HCT116 (cell line): ENCODE measurements around the gene LCOR. TPM values are rescaled to one million over a fixed set of nuclear protein-coding genes. Genes with fewer than 3 reads are reported as not detected.

Experiments used
- ATAC-seq: fragments of 200-7000 bp; cut with Tn5 transposase; 2 replicates; pipeline ENCODE4 v1.9.1; 2020; ENCODE audit warnings: mild to moderate bottlenecking, moderate library complexity
- BruUV-seq: library from RNA; stranded (reverse); fragments of 400-500 nt; replicated peaks from 2 replicates; lab custom pipeline; 2021; lab: Mats Ljungman, UMichigan
- CTCF ChIA-PET: fragments of 300-600 bp; sonication (Branson Sonifier 250); formaldehyde crosslinking; loops from one replicate; lab custom pipeline; 2021; ENCODE audit warnings: antibody characterized with exemption; lab: Charles Lee
- POLR2A ChIA-PET: fragments of 300-600, 350-600 bp; sonication (Branson Sonifier 250); formaldehyde crosslinking; loops from one replicate; lab custom pipeline; 2021; ENCODE audit warnings: antibody characterized with exemption; lab: Charles Lee
- RAD21 ChIA-PET, 2 experiments: fragments of 300-600 bp; sonication (Branson Sonifier 250); formaldehyde crosslinking; loops; one replicate each; lab custom pipeline; 2023; ENCODE audit warnings: low total read pairs in 2 of 2; ENCODE audit not compliant: uncharacterized antibody in 2 of 2, unreplicated experiment in 2 of 2, low non-redundant PET in 1 of 2; lab: Charles Lee
- DNase-seq: peaks from one replicate; pipeline ENCODE4 v3.0.0-alpha.2; 2010; ENCODE audit warnings: low read depth, low spot score
- H2AFZ ChIP-seq: fragments of 200-600 bp; shearing (Covaris generic), sonication (generic); 2 replicates; pipeline ENCODE4 v1.6.1; 2017; ENCODE audit warnings: low read depth, mixed run types, mixed read lengths, antibody characterized with exemption, low read length; ENCODE audit not compliant: poor library complexity, severe bottlenecking
- H3K27ac ChIP-seq: 2 replicates; pipeline ENCODE4 v1.5.1; 2012; ENCODE audit warnings: low read depth, low read length
- H3K27me3 ChIP-seq: fragments of 200-600 bp; sonication (generic); 2 replicates; pipeline ENCODE4 v1.6.1; 2016; ENCODE audit warnings: mixed run types, low read length, mixed read lengths; ENCODE audit not compliant: insufficient read depth
- H3K36me3 ChIP-seq, 2 experiments: fragments of 200-500 bp in 1 of 2; fragments of 200-600 bp in 1 of 2; sonication (Bioruptor generic) in 1 of 2; sonication (generic) in 1 of 2; 2 replicates each; pipeline versions ENCODE4 v1.5.1 to v1.6.1; 2014 to 2016; ENCODE audit warnings: low read length in 2 of 2, inconsistent platforms in 1 of 2, mixed read lengths in 1 of 2, mixed run types in 1 of 2; ENCODE audit not compliant: insufficient read depth in 2 of 2, control insufficient read depth in 1 of 2
- H3K4me1 ChIP-seq, 2 experiments: fragments of 200-600 bp in 1 of 2; sonication (generic) in 1 of 2; 2 replicates each; pipeline versions ENCODE4 v1.5.1 to v1.6.1; 2012 to 2017; ENCODE audit warnings: low read length in 2 of 2, inconsistent platforms in 1 of 2, mild to moderate bottlenecking in 1 of 2, mixed read lengths in 1 of 2, mixed run types in 1 of 2, moderate library complexity in 1 of 2; ENCODE audit not compliant: insufficient read depth in 2 of 2, control insufficient read depth in 1 of 2
- H3K4me2 ChIP-seq: fragments of 200-600 bp; sonication (generic); 2 replicates; pipeline ENCODE4 v1.6.1; 2017; ENCODE audit warnings: mixed run types, low read length, mixed read lengths
- H3K4me3 ChIP-seq, 2 experiments: fragments of 200-600 bp in 1 of 2; sonication (generic) in 1 of 2; replicated peaks in 1 of 2; 2 replicates each; pipeline ENCODE4 v1.5.1; 2011 to 2016; ENCODE audit warnings: low read length in 2 of 2, control low read depth in 1 of 2, low read depth in 1 of 2, mild to moderate bottlenecking in 1 of 2, mixed read lengths in 1 of 2, mixed run types in 1 of 2
- H3K79me2 ChIP-seq: fragments of 200-600 bp; sonication (generic); 2 replicates; pipeline ENCODE4 v1.6.1; 2017; ENCODE audit warnings: mild to moderate bottlenecking, mixed run types, low read length, moderate library complexity, mixed read lengths; ENCODE audit not compliant: insufficient read depth
- H3K9ac ChIP-seq: fragments of 200-600 bp; sonication (generic); 2 replicates; pipeline ENCODE4 v1.6.1; 2016; ENCODE audit warnings: low read length, mixed read lengths
- H3K9me2 ChIP-seq: fragments of 200-600 bp; sonication (generic), shearing (Covaris generic); 2 replicates; pipeline ENCODE4 v1.6.1; 2017; ENCODE audit warnings: mixed run types, mild to moderate bottlenecking, moderate library complexity; ENCODE audit not compliant: insufficient read depth
- H3K9me3 ChIP-seq, 2 experiments: fragments of 200-500 bp in 1 of 2; fragments of 200-600 bp in 1 of 2; sonication (Bioruptor generic) in 1 of 2; sonication (generic) in 1 of 2; 2 replicates each; pipeline ENCODE4 v1.6.1; 2014 to 2017; ENCODE audit warnings: low read length in 2 of 2, mixed read lengths in 2 of 2, inconsistent platforms in 1 of 2, low read depth in 1 of 2, mild to moderate bottlenecking in 1 of 2, mixed run types in 1 of 2, moderate library complexity in 1 of 2; ENCODE audit not compliant: control insufficient read depth in 1 of 2, insufficient read depth in 1 of 2
- H4K20me1 ChIP-seq: fragments of 200-600 bp; sonication (generic), shearing (Covaris generic); 2 replicates; pipeline ENCODE4 v1.6.1; 2017; ENCODE audit warnings: mixed run types, mild to moderate bottlenecking, moderate library complexity; ENCODE audit not compliant: insufficient read depth
- CBX3 ChIP-seq: IDR thresholded peaks from 2 replicates; pipeline ENCODE4 v1.6.1; 2012; ENCODE audit warnings: low read depth
- EZH2phosphoT487 ChIP-seq: fragments of 200-600 bp; IDR thresholded peaks from 2 replicates; pipeline ENCODE4 v1.6.1; 2018; ENCODE audit warnings: antibody characterized with exemption, borderline replicate concordance
- JUND ChIP-seq: IDR thresholded peaks from 2 replicates; pipeline ENCODE4 v1.6.1; 2012
- SIN3A ChIP-seq: IDR thresholded peaks from 2 replicates; pipeline ENCODE4 v1.6.1; 2012; ENCODE audit warnings: low read depth
- TCF7L2 ChIP-seq: IDR thresholded peaks from 2 replicates; pipeline ENCODE4 v1.7.0; 2011; ENCODE audit warnings: borderline replicate concordance, inconsistent platforms; ENCODE audit not compliant: insufficient read depth, insufficient read length; ENCODE audit errors: extremely low read depth
- intact Hi-C: fragments of 100-400 bp; cut with micrococcal nuclease; formaldehyde crosslinking; loops from 2 replicates; pipeline ENCODE4 v1.10.0; 2022
- total RNA-seq: library from RNA; stranded (reverse); gene quantifications from one replicate; pipeline ENCODE4 v1.2.1, GENCODE V29; 2021; ENCODE audit not compliant: unreplicated experiment
- TF ChIP-seq, protein P1 (sequence below): IDR thresholded peaks from 2 replicates; pipeline ENCODE4 v1.6.1; 2012

Gene LCOR
- total RNA-seq, 1 experiment from 2014 or later: 59.9 TPM

- no TSS peak for BruUV-seq
- no peaks in the 10 kb centered on the region for H4K20me1 ChIP-seq
- H3K79me2 ChIP-seq: no peaks in the 10 kb centered on the region
- intact Hi-C loops: loop anchor here (10.0 kb wide), 1 partner anchor 108 kb away; no protein-coding TSS in a partner anchor
- H3K27ac ChIP-seq: no peak overlapping the region
- no peaks in the 10 kb centered on the region for H3K9me2 ChIP-seq
- ATAC-seq (no peak), DNase-seq (no peak)
- H2AFZ ChIP-seq: no peak overlapping the region
- CTCF ChIA-PET: interaction anchor here (5.8 kb wide), 1 partner anchor 14 kb away, joined by 107 read pairs; no protein-coding TSS in a partner anchor
- H3K36me3 ChIP-seq: no peaks in the 10 kb centered on the region
- H3K4me3 ChIP-seq: no peak overlapping the region
- POLR2A ChIA-PET: no interaction called here
- H3K27me3 ChIP-seq: no peaks in the 10 kb centered on the region
- H3K4me1 ChIP-seq: peaks cover 11 to 20% of the 10 kb centered on the region in 2 experiments; a peak in 3 of 4 replicates
- no peaks in the 10 kb centered on the region for H3K9me3 ChIP-seq
- no peak overlapping the region for H3K9ac ChIP-seq
- TF ChIP-seq CBX3: no peak
- RAD21 ChIA-PET: interaction anchor here in 1 of 2 experiments (0.7 kb wide), 1 partner anchor 382 kb away, joined by 3 read pairs; no protein-coding TSS in a partner anchor
- H3K4me2 ChIP-seq: no peak overlapping the region
Observed at GRCh38 chr10:97022616-97023015, 190.5 kb downstream of the LCOR start.

DNA sequence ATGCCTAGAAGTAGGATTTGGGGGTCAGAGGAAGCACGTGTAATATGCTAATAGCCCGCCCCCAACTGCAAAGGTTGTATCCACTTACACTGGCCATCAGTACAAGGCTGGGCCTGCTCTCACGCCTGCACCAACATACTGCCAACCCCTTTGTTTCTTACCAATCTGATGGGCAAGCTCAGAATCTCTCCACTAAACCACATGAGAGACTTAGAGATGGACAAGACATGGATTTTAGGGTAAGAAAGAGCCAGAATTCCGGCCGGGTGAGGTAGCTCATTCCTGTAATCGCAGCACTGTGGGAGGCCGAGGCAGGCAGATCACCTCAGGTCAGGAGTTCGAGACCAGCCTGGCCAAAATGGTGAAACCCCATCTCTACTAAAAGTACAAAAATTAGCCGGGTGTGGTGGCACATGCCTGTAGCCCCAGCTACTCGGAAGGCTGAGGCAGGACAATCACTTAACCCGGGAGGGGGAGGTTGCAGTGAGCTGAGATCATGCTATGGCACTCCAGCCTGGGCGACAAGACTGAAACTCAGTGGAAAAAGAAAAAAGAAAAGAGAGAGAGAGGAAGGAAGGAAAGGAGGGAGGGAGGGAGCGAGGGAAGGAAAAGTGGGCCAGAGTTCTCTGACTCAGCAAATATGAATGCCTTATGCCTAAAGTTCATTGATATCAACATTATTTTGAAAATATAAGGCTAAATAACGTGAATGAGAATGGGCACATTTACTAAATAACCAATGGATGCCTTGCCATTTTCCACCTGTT is 191.5 kb downstream of the LCOR start:
- H3K9me3 ChIP-seq: no peaks in the 10 kb centered on the region
- H3K27ac ChIP-seq: no peak overlapping the region; the same call in 1 of the 2 replicates
- no peak for ATAC-seq
- no peaks in the 10 kb centered on the region for H3K79me2 ChIP-seq
- TF ChIP-seq, protein P1, sequence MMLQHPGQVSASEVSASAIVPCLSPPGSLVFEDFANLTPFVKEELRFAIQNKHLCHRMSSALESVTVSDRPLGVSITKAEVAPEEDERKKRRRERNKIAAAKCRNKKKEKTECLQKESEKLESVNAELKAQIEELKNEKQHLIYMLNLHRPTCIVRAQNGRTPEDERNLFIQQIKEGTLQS: no peak
- TF ChIP-seq EZH2phosphoT487 (no peak), SIN3A (no peak), TCF7L2 (no peak), JUND (no peak)
- intact Hi-C loops: loop anchor here (2.0 to 10.0 kb wide), 2 partner anchors 109 to 627 kb away; no protein-coding TSS in a partner anchor
- no TSS peak for BruUV-seq
- H3K27me3 ChIP-seq: no peaks in the 10 kb centered on the region; the same call in 1 of the 2 replicates
- DNase-seq: no peak
- H3K9ac ChIP-seq: no peak overlapping the region
- peak overlapping the region; percentile 59 for H3K4me2 ChIP-seq
- peak overlapping the region in 1 of 2 experiments; percentile 3; a peak in 1 of 4 replicates for H3K4me3 ChIP-seq
- H3K4me1 ChIP-seq: peaks cover 11 to 20% of the 10 kb centered on the region in 2 experiments; a peak in 3 of 4 replicates
- H2AFZ ChIP-seq: peak overlapping the region; percentile 45
- ChIA-PET RAD21 (interaction anchor here in 1 of 2 experiments (0.7 kb wide), 1 partner anchor 383 kb away, joined by 3 read pairs; no protein-coding TSS in a partner anchor), POLR2A (interaction anchor here (2.7 kb wide), 1 partner anchor 13 kb away, joined by 8 read pairs; no protein-coding TSS in a partner anchor), CTCF (interaction anchor here (0.9 to 5.8 kb wide), 5 partner anchors 13 to 382 kb away, joined by 3 to 107 read pairs (median 8); no protein-coding TSS in a partner anchor)
- H3K9me2 ChIP-seq: no peaks in the 10 kb centered on the region
- H4K20me1 ChIP-seq: no peaks in the 10 kb centered on the region
- H3K36me3 ChIP-seq: no peaks in the 10 kb centered on the region
